Hepatocyte (in vitro differentiated cells): ENCODE data around the gene DVL1.

Source experiments
- CTCF ChIP-seq: fragments of 200-600 bp; sonication (generic); IDR thresholded peaks from 2 replicates; pipeline ENCODE4 v1.5.1; 2016; ENCODE audit warnings: antibody characterized with exemption, mild to moderate bottlenecking; ENCODE audit not compliant: poor library complexity
- EZH2 ChIP-seq: fragments of 200-600 bp; sonication (generic); IDR thresholded peaks from 2 replicates; pipeline ENCODE4 v1.6.1; 2016; ENCODE audit warnings: antibody characterized with exemption, mild to moderate bottlenecking, borderline replicate concordance
- EZH2phosphoT487 ChIP-seq: fragments of 200-600 bp; sonication (generic); IDR thresholded peaks from one replicate; pipeline ENCODE4 v1.6.1; 2018; ENCODE audit warnings: antibody characterized with exemption, mild to moderate bottlenecking, low read depth, moderate library complexity; ENCODE audit not compliant: unreplicated experiment, severe bottlenecking

DNA sequence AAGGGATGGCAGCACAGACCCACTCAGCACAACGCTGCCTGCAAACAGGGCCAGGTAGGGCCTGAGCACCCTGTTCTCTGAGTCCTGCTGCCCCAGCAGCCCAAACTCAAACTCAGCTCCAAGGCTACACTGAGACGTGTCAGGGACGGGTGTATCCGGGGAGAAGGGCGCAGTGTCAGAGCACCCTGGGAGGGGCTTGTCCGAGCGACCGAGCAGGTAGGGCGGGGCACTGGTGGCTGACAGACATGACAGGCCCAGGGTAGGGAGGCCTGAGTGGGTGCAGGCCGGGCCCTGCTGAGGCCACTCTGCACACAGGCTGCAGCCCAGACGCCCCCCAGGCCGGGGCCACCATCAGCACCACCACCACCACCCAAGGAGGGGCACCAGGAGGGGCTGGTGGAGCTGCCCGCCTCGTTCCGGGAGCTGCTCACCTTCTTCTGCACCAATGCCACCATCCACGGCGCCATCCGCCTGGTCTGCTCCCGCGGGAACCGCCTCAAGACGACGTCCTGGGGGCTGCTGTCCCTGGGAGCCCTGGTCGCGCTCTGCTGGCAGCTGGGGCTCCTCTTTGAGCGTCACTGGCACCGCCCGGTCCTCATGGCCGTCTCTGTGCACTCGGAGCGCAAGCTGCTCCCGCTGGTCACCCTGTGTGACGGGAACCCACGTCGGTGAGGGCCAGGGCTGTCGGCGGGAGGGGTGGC is 63.5 kb downstream of the DVL1 start:
- no peak for TF ChIP-seq CTCF
- no peak for TF ChIP-seq EZH2phosphoT487
- no peak for TF ChIP-seq EZH2
